Stimulated activated CD4-positive, alpha-beta T cell treated with anti-CD3 and anti-CD28 coated beads, Interleukin-4, amount 100 ng/mL, for 4 hours (primary cell): ENCODE results near the gene HDAC4.
"Not testable (repeated sequence)": the region's sequence is repeated elsewhere in the genome, so short reads cannot be mapped to it uniquely, and the experiment has no call there.

Experiments
- DNase-seq, 2 experiments: peaks; one replicate each; pipeline ENCODE4 v3.0.0-alpha.2; 2020

HDAC4 gene

DNA sequence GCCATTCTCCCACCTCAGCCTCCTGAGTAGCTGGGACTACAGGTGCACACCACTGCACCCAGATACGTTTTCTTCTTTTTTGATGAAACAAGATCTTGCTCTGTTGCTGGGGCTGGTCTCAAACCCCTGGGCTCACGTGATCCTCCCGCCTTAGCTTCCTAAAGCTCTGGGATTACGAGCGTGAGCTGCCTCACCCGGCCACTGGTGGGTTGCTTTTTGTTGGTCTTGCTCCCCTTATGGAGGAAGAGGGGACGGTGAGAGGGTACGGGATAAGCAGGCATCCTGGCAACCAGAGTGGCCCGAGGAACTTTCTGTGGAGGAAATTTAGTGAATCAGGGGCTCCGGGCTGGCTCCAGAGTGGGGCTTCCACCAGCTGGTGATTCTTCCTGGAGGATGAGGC, 222.3 kb downstream of the HDAC4 start:
- no peak for DNase-seq

DNA sequence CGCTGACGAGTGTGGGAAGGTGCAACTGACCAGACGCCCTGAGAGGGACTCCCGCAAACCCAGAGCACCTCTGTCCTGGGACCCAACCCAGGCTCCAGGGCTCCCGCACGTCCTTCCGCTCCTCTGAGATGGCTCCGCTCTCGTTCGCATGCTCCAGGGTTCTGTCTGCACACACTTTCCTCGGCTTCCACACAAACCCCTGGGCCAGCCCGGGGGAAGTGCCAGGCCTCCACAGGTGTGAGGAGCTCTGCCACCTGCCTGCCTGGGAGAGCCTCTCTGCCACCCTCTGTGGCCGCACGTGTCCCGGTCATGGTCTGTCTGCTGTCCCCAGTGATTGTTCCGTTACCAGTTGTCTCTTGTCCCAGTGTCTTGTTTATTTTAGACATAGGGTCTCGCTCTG, 222.9 kb downstream of the HDAC4 start:
- no peak for DNase-seq

DNA sequence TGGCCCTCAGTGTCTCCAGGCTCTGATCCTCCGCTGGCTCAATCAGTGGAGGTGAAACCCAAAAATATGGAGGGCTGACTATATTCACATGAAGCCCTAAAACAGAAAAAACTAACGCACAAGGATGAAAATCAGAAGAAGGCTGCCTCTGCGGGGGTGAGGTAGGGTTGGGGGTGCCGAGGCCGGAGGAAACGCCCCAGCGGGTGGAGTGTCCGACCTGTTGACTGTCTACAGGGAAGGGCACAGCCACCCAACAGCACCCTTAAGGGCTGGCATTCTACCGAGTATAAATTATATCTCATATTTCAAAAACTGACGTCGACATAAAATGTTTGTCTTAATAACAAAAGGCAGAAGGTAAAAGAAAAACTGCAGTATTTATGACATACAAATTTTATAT, 223.5 kb downstream of the HDAC4 start:
- DNase-seq, result no peak

DNA sequence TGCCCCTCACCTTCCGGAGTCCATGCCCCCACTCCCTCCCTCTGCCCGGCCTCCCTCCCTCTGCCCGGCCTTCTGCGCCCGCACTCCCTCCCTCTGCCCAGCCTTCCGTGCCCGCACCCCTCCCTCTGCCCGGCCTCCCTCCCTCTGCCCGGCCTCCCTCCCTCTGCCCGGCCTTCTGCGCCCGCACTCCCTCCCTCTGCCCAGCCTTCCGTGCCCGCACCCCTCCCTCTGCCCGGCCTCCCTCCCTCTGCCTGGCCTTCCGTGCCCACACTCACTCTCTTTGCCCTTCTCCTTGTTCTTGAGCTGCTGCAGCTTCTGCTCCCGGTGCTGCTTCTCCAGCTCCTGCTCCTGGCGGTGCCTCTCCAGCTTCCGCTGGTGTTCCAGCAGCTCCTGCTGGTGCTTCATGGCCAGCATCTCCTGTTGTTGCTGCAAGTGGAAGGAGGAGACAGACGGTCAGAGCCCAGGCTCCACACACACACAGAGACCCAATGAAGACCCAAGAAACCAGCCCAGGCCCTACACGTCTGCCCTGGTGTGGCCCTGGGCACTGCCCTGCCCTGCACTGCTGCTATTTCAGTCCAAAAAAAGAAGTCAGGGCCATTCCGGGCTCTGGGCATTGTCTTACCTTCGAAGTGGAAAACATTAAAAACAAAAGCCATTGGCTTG, 224.5 kb downstream of the HDAC4 start:
- DNase-seq, result not testable (repeated sequence)

DNA sequence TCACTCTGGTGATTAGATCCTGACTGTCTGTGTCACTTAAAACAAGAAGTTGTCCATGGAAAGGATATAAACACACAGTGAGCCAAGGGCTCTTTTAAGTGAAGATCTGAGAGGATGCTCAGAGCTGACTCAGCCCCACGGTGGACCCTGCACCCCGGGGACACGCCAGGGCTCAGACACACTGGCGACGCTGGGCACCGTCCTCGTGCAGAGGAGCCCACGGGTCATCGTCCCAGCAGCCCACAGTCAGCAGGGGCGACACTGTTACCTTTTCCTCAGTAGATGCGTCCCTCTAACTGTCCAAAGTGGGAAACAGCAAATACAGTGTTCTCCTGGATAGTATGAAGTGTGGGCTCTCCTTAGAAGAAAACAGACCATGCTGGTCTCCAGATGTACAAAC, 225.6 kb downstream of the HDAC4 start:
- no peak for DNase-seq

DNA sequence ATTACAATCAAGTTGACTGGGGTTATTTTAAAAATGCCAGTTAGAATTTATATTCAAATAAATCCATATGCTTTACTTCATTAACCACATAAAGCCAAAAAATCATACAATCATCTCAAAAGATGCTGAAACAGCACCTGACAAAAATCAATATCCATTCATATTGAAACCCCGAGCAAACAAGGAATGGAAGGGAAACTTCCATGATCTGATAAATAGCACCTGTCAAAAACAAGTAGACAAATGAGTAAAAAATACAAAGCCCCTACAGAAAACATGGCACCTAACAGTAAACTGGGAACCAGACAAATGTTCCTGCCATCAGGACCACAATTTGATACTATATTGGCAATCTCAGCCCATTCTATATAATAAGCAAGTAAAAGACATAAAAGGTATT, 227.5 kb downstream of the HDAC4 start:
- no peak for DNase-seq

DNA sequence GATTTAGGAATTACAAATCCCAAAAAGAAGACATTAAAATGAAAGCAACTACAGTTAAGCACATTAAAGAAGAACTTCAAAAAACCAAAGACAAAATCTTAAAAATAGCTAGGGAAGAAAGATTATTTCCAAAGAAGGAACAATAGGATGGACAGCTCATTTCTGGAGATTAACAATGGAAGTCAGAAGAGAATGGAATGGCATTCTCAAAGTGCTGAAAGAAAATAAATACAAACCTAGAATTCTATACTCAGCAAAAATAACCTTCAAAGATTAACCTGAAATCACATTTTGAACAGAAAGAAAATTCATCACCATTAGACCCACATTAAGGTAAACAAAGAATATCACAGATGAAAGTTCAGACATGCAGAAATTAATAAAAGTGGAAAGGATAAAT, 229.2 kb downstream of the HDAC4 start:
- no peak for DNase-seq

DNA sequence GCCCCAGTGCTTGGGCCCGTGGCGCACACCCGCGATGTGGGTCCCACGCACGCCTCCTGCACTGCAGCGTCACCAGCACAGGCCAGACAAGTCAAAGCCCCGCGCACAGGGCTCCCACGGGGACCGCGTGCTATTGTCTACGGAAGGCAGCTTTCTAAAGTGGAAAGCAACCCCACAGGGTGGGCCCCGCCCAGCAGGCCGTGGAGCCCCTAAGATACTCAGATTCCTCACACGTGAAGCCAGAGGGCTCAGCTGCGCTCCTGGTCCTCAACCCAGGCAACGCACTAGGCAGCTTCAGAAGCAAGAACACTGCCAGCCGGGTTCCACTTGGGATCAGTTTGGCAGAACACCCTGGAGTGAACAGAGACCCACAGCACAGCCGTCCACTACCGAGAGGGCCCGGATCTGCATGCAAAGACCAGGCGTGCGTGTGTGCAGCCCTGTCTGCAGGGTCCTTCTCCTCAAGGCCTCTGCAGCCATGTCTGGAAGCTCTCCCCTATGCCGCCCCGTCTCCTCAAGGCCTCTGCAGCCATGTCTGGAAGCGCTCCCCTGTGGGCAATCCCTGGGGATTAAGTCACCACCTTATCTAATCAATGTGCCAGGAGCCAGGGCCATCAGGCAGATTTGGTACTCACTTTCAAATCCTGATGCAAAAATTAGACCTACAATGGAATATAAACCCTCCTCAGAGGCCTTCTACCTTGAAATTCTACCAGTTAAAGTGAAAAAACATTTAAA, 231.3 kb downstream of the HDAC4 start:
- DNase-seq, result no peak

DNA sequence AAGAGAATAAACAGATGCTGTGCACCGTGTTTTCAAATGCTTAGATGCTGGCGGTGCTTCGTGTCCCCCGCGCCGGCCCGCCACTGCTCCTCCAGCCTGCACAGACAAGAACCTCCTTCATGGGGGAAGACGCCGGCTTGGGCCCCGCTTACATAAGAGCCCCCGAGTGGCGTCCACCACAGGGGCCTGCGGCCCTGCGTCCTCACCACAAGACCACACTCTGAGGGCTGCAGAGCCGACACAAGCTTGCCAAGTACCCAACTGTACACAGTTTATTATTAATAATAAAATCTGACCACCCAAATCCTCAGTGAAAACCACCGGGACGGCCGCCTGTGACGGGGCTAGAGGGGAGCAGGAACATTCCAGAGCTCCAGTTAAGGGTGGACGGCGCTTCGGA, 232.2 kb downstream of the HDAC4 start:
- no peak for DNase-seq

DNA sequence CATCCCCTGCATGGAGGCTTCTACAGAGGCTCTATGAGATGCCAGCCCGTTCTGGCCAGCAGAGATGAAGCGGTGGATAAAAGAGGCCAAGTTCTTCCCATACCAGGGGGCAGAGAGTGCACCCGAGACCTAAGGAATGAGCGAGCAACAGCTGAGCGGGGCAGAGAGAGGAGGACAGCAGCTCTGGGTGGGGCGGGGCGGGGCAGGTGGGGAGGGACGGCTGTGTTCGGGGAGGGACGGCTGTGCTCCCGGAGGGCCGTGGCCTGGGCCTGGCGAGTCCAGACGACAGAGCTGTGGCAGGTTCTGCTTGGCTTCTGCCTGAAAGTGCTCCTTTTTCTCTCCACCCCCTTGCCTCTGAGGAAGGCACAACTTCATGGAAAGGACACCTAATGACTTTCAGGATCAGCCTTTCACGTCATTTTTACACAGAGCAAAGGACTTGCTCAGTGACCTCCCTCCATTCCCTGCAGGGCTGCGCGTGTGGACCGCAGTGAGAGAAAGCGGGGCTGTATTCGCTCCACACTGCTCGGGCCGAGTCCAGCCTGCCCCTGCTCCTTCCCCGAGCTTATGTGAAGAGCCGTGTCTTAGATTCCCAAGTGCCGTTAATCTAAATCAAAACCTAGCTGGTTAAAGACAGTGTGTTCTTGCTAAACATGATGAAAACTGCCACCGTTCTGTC, 232.9 kb downstream of the HDAC4 start:
- DNase-seq, result no peak

DNA sequence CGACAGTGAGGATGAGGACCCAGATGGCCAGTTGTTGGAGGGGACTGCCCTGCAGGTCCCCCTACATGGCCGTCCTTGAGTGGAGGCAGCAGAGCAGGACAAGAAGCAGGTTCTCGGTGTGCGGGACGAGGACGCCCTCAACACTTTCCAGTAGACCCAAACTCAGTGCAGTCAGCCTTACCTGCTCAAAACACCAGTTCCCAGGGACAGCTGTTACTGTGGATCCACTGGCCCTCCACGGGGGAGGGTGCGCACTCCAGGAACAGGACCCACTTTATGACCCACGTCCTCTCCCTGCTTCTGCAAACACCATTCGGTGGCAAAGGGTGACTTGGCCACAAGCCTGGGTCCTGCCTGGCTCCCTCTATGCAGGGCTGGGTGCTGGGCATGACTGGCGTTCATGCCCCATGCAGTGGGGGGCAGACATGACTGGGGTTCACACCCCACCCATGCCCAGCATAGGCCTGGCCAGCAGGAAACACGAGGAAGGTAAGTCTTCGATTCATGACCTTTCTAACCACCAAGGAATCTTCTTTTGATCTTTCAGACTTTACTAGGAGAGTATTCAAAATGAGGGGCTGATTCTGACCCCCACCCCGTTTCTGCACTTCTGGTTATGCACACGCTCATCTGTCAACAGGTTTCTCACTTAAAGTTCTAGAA, 233.7 kb downstream of the HDAC4 start:
- DNase-seq, result no peak

DNA sequence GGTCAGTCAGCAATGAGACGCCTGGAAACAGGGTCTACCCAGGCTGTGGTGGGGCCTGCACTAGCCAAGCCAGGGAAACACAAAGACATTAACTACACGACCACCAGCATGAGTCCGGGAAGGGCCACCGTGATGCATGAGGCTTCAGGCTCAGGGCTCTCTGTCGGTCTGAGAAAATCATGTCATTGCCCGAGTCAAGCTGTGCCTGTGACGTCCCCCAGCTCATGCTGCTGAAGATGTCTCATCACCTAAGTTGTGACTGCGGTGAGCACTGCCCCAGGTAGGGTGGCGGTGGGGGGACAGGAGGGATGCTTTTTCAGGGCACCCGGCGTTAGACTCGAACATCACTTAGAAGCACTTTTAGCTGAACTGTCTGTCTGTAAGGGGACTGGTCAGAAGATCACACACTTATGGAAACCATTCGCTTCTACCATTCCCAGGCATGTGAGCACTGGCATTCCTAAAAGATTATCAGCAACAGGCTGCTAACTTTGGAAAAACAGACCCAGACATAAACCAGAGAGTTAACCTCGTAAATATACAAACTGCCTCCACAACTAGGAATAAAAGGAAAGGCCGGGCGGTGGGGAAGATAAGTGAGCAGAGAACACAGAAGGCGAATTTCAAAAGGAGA, 234.5 kb downstream of the HDAC4 start:
- DNase-seq, result no peak

DNA sequence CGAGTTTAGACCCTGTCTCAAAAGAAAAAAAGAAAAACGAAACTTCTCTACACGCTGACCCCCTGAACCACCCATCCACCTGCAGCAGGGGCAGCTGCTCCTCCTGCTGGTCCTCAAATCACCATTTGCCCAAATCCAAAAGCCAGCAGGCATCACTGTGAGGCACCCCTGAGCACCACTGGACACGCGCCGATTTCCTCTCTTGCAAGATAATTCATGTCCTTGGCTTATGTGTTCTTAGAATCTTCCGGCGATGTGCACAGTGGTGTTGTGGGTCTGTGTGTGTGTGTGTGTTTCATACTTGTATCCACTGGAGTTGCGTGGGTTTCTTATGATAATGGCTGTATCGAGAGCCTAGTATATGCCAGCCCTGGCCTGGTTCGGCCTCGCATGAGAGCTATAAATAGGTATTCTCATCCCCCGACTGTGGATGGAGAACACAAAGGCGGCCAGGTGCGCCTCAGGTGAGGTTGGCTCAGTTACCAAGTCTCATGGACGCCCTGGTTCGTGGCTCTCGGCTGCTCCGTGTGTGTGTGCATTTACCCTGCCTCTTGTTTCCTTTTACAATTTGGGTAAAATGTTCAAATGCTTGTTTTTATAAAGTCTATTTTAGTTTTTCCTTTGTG, 235.5 kb downstream of the HDAC4 start:
- no peak for DNase-seq

DNA sequence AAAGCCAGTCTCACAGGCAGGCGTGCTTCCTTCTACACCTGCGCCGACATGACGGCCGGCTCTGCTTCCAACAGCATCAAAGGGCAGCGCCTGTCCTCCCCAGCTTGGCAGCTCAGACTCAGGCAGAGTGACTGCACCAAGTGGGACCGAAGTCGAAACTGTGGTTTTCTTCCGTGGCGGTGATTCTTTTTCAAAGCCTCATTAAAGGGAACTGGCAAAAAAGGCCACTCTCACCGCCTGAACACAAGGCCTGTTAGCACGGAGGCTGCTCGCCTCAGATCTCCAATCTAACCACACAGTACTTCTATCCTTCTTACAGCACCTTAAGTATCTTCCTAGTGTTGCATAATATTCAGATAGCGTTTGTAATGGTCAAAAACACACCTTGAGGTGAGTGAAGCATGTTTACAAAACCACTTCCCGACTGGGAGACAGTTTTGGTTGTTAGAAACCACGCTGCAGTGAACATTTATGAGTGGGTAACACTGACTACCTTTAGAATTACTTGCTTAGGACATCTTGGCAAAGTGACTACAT, 236.4 kb downstream of the HDAC4 start:
- DNase-seq, result no peak

DNA sequence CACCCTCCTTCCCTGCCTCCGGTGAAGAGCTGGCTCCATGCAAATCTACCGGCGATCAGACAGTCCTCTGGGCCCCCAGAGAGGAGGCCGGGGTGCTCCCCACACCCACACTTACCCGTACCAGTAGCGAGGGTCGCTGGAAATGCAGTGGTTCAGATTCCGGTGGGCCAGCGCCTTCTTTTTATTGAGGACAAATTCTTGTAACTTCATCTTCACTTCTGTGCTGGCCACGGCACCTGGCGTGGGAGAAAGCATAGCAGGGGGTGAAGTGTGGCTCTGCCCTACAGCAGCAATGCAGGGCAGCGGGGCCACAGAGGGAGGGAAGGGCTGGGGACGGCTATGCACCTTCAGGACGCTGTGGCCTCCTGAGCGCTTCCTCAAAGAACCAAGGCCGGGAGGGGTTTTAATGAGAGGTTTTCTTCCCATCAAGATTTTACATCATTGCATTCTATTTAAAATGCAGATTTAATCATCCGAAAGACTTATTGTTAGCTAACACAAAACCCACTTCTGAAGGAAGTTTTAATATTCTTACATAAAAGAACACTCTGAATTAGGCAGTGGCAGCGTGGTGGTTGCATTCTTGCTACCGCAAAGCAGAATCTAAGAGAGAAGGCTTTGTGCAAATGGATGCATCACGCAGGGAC, 237.0 kb downstream of the HDAC4 start:
- no peak for DNase-seq

DNA sequence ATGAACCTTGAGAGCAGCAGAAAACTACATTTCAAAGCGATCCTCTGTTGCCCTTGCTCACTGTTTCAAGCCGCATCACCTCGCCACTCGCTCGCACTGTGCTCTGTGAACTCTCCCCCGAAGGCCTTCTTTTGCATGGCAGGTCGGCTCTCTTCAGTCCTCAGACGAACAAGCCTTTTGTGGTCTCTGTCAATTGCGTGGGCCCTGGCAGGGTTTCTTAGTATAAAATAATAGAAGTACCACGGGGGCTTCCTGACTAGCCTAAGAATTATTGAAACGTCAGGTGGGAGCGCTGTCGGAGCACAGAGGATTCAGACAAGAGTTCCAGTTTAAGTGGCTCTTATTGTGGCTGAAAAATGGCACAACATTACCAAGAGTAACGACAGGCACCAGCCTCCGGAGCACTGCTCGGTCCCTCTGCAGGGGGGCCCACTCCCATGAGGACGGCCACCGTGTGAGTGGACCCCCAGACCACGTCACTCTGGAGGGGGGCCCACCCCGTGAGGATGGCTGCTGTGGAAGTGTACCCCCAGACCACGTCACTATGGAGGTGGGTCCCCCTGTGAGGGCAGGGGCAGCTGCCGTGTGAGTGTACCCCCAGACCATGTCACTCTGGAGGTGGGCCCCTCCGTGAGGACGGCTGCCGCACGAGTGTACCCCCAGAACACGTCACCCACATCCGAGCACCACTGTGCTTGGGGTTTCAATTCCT, 237.7 kb downstream of the HDAC4 start:
- DNase-seq, result no peak

DNA sequence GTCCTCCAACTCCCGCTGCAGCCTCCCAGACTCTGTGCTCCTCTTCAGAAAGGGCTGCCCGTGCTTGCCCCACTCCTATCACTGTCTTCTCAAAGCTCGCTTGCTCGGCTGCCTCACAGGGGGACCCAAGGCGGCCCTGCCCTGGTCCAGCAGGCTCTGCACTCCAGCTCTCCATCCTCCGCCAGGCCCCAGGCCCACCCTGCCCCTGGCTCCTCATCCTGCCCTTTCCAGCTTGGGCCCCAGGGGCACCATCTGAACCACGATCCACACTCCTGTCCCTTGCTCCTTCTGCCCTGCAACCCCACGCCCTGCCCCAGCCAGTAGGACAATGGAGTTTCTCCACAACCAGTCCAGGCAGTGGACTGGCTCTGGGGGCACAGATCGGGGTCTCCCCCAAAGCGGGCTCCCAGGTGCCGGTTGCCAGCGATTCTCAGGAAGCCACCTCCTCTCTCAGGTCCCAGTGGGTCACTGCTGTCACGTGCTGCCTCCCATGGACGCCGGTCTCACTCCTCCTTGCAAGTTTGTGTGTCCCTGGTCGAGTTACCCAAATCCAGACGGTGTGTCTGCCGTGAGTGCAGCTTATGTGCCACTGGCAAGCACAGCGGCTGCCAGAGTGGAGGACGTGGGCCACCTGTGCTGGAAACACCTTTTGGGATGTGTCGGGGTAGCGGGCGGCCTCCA, 238.5 kb downstream of the HDAC4 start:
- no peak for DNase-seq

DNA sequence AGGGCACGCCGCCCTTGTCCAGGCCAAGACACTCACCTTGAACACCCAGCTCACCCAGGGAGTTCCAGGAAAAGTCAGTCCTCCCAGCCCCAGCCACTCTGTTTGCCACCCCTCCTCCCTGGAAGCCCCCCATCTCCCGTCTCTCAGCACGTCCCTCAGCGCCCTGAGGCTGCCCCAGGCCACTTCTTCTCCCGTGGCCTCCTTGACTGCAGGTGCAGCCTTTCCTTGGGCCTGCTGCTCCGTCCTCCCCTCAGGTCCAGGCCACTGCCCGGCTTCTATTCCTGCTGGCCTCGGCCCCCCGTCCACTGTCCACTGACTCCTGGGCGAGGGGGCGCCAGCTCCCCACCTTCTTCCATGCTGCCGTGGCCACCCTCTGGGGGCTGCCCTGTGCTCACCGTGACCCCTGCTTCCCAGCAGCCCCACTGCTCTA, 239.1 kb downstream of the HDAC4 start:
- DNase-seq, result no peak

DNA sequence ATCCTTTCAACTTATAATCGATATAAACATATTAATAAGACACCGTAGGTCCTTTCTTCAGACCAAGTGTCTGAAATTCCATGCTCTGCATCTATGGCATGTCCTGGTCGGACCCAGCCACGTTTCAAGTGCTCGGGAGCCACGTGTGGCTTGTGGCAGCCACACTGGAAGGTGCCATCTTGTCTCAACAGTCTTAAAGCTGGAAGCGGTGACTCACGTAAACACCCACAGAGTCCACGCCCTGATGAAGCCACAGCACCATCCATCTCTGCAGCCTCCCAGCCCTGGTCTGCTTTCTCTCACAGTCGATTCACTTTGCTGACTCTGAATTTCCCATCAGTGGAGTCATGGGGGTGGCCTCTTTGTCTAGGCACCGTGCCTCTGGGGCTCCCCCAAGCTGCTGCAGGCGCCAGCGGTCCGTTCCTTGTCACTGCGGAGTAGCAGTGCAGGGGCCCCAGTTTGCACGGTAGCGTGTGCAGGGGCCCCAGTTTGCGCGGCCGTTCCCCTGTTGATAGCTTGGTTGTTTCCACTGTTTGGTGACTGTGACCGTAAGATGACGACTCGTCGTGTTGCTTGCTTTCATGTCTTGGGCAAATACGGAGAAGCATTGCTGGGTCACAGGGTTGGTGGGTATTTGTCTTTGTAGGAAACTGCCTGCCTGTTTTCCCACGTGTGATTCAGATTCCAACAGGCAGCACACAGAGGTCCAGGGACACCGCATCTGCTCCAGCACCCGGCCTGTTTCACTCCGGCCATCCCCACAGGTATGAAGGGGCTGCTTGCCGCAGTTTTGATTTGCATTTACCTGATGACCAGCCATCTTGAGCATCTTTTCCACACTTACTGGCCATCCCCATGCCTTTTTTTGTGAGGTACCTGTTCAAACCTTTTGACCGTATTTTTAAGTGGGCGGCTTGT, 240.3 kb downstream of the HDAC4 start:
- DNase-seq, result no peak
